ENCODE data around the gene INSC.

The INSC gene

GRCh38 chr11:15149050-15149449, 34.3 kb downstream of the INSC start:
- no peak for DNase-seq

GRCh38 chr11:15150507-15150906, 35.8 kb downstream of the INSC start:
- no peak for DNase-seq

- no peak for DNase-seq
These were observed 38.5 kb downstream of the INSC start for GRCh38 chr11:15153231-15153630.

GRCh38 chr11:15157181-15157580, 42.5 kb downstream of the INSC start:
- DNase-seq = no peak

GRCh38 chr11:15157606-15158137, 42.9 kb downstream of the INSC start:
- no peak for DNase-seq

GRCh38 chr11:15158351-15159015, 43.8 kb downstream of the INSC start:
- DNase-seq = no peak

- peak; percentile 31 for DNase-seq
These were observed 44.4 kb downstream of the INSC start for GRCh38 chr11:15159085-15159484.

GRCh38 chr11:15161790-15162189, 47.1 kb downstream of the INSC start:
- DNase-seq = no peak

- DNase-seq = no peak
These were observed 48.4 kb downstream of the INSC start for GRCh38 chr11:15163136-15163535.

GRCh38 chr11:15166204-15166603, 51.5 kb downstream of the INSC start:
- DNase-seq = no peak

GRCh38 chr11:15169815-15170551, 55.3 kb downstream of the INSC start:
- no peak for DNase-seq

GRCh38 chr11:15170698-15171097, 56.0 kb downstream of the INSC start:
- no peak for DNase-seq

- no peak for DNase-seq
These were observed 57.2 kb downstream of the INSC start for GRCh38 chr11:15171956-15172355.

- no peak for DNase-seq
These were observed 61.1 kb downstream of the INSC start for GRCh38 chr11:15175831-15176230.

GRCh38 chr11:15176646-15177163, 62.0 kb downstream of the INSC start:
- DNase-seq = no peak

- DNase-seq = no peak
These were observed 62.8 kb downstream of the INSC start for GRCh38 chr11:15177491-15177890.

- DNase-seq = no peak
These were observed 63.5 kb downstream of the INSC start for GRCh38 chr11:15178214-15178613.

- DNase-seq = no peak
These were observed 64.4 kb downstream of the INSC start for GRCh38 chr11:15179167-15179566.

- peak; percentile 8 for DNase-seq
These were observed 65.6 kb downstream of the INSC start for GRCh38 chr11:15180212-15180792.

GRCh38 chr11:15182372-15182771, 67.6 kb downstream of the INSC start:
- no peak for DNase-seq

- no peak for DNase-seq
These were observed 70.3 kb downstream of the INSC start for GRCh38 chr11:15185021-15185420.

GRCh38 chr11:15186146-15186545, 71.4 kb downstream of the INSC start:
- no peak for DNase-seq

- DNase-seq = no peak
These were observed 74.5 kb downstream of the INSC start for GRCh38 chr11:15189189-15189588.
